Natural killer cell treated with Interleukin-12 subunit alpha and Interleukin-12 subunit beta and Interleukin-15 and Interleukin-18, amount 100 ng/mL, for 72 hours (primary cell): ENCODE data around the gene NAPA. TPM values are rescaled to one million over a fixed set of nuclear protein-coding genes. Genes with fewer than 3 reads are reported as not detected.
A peak's percentile ranks its signal among the peaks of the same experiment; 100 is the strongest.

ENCODE experiments used
- ATAC-seq, 2 donors: fragments of 150-1000 bp; cut with Tn5 transposase in 1 of 2; sonication (Bioruptor Pico), chemical (Tn5 transposase) in 1 of 2; 2 replicates each; pipeline ENCODE4 v1.10.0; 2021
- DNase-seq: peaks from one replicate; pipeline ENCODE4 v3.0.0; 2022; ENCODE audit warnings: low spot score
- H3K27ac Mint-ChIP-seq, 2 donors: 1 replicate in 1 of 2; 2 replicates in 1 of 2; pipeline ENCODE4 v1.8.0; 2022; ENCODE audit warnings: mixed read lengths in 2 of 2, mild to moderate bottlenecking in 1 of 2, moderate library complexity in 1 of 2
- H3K27me3 Mint-ChIP-seq, 2 donors: 1 replicate in 1 of 2; 2 replicates in 1 of 2; pipeline ENCODE4 v1.8.0; 2022; ENCODE audit warnings: mixed read lengths in 2 of 2
- H3K36me3 Mint-ChIP-seq: one replicate; pipeline ENCODE4 v1.8.0; 2022; ENCODE audit warnings: mixed read lengths
- H3K4me1 Mint-ChIP-seq, 2 donors: 1 replicate in 1 of 2; 2 replicates in 1 of 2; pipeline ENCODE4 v1.8.0; 2022; ENCODE audit warnings: low read depth in 2 of 2, mixed read lengths in 2 of 2, mild to moderate bottlenecking in 1 of 2
- H3K4me3 Mint-ChIP-seq: one replicate; pipeline ENCODE4 v1.8.0; 2022; ENCODE audit warnings: mixed read lengths
- H3K9me3 Mint-ChIP-seq: 2 replicates; pipeline ENCODE4 v1.8.0; 2022; ENCODE audit warnings: mixed read lengths
- total RNA-seq, 2 donors: library from RNA; stranded (reverse); gene quantifications; one replicate each; pipeline ENCODE4 v1.2.3, GENCODE V29; 2022

Gene NAPA
- total RNA-seq, 2 donors from 2014 or later, result 69.9 to 78.8 TPM

GRCh38 chr19:47443331-47443730 is 71.5 kb downstream of the NAPA start:
- Mint-ChIP-seq H3K4me3 (peak overlapping the region; percentile 54), H3K4me1 (peaks cover 35 to 42% of the 10 kb centered on the region in 2 donors), H3K27ac (no peak overlapping the region), H3K27me3 (peaks cover 57 to 70% of the 10 kb centered on the region in 2 donors), H3K9me3 (no peaks in the 10 kb centered on the region), H3K36me3 (no peaks in the 10 kb centered on the region)
- DNase-seq (no peak), ATAC-seq (no peak)

GRCh38 chr19:47438793-47439220 is 76.1 kb downstream of the NAPA start:
- H3K27ac Mint-ChIP-seq, result no peak overlapping the region
- H3K4me3 Mint-ChIP-seq, result no peak overlapping the region
- H3K9me3 Mint-ChIP-seq, result no peaks in the 10 kb centered on the region
- ATAC-seq (no peak), DNase-seq (no peak)
- H3K4me1 Mint-ChIP-seq, result peaks cover 18 to 32% of the 10 kb centered on the region in 2 donors
- H3K27me3 Mint-ChIP-seq, result peaks cover 42 to 69% of the 10 kb centered on the region in 2 donors
- H3K36me3 Mint-ChIP-seq, result no peaks in the 10 kb centered on the region

Other genes starting within 250 kb of the NAPA start
- 10 to 100 TPM; 14.0 to 16.1 TPM for gene INAFM1, start 240.2 kb downstream of the NAPA start, total RNA-seq
- gene C5AR1, start 205.2 kb downstream of the NAPA start, total RNA-seq, result 1 to 10 TPM; 1.3 to 7.6 TPM
- gene C5AR2, start 182.9 kb downstream of the NAPA start, total RNA-seq, result 1 to 10 TPM in 1 of 2 donors, under 1 TPM in 1; 0.19 to 2.6 TPM
- gene DHX34, start 165.7 kb downstream of the NAPA start, total RNA-seq, result 10 to 100 TPM; 17.7 to 43.9 TPM
- not detected for gene MEIS3, start 95.5 kb downstream of the NAPA start, total RNA-seq
- gene SLC8A2, start 43.2 kb downstream of the NAPA start, total RNA-seq, result not detected
- gene KPTN, start 30.8 kb downstream of the NAPA start, total RNA-seq, result 10 to 100 TPM in 1 of 2 donors, 1 to 10 TPM in 1; 4.9 to 11.4 TPM
- gene ZNF541, start 58.1 kb upstream of the NAPA start, total RNA-seq, result under 1 TPM in 1 of 2 donors, not detected in 1; 0.10 TPM
- gene BICRA, start 94.1 kb upstream of the NAPA start, total RNA-seq, result 10 to 100 TPM; 14.4 to 17.5 TPM
- not detected for gene EHD2, start 198.4 kb upstream of the NAPA start, total RNA-seq
- 100 to 1,000 TPM; 180 to 213 TPM for gene NOP53, start 230.5 kb upstream of the NAPA start, total RNA-seq